Mucosa of stomach (tissue), 1 donor: Measurements from ENCODE around the gene ZCCHC17.

Source experiments
- H3K27me3 ChIP-seq: one replicate; pipeline ENCODE4 v1.7.0; 2013; ENCODE audit warnings: mild to moderate bottlenecking, low read length; ENCODE audit not compliant: control insufficient read depth, insufficient read depth
- H3K36me3 ChIP-seq: one replicate; pipeline ENCODE4 v1.7.0; 2013; ENCODE audit warnings: low read length; ENCODE audit not compliant: control insufficient read depth, insufficient read depth
- H3K4me1 ChIP-seq: one replicate; pipeline ENCODE4 v1.7.0; 2013; ENCODE audit warnings: mild to moderate bottlenecking, low read length; ENCODE audit not compliant: control insufficient read depth, insufficient read depth
- H3K4me3 ChIP-seq: one replicate; pipeline ENCODE4 v1.7.0; 2013; ENCODE audit warnings: low read length
- H3K9ac ChIP-seq: one replicate; pipeline ENCODE4 v1.7.0; 2013; ENCODE audit warnings: mild to moderate bottlenecking, low read length, moderate library complexity
- H3K9me3 ChIP-seq: one replicate; pipeline ENCODE4 v1.7.0; 2013; ENCODE audit warnings: mild to moderate bottlenecking, low read length, moderate library complexity; ENCODE audit not compliant: control insufficient read depth
- donor health status: Pancreatic carcinoma.

ZCCHC17 gene

GRCh38 chr1:31356427-31356826 is 59.6 kb downstream of the ZCCHC17 start:
- H3K36me3 ChIP-seq, result peaks cover 3% of the 10 kb centered on the region
- H3K9ac ChIP-seq, result no peak overlapping the region
- H3K4me1 ChIP-seq, result no peaks in the 10 kb centered on the region
- no peaks in the 10 kb centered on the region for H3K27me3 ChIP-seq
- H3K4me3 ChIP-seq, result no peak overlapping the region
- no peaks in the 10 kb centered on the region for H3K9me3 ChIP-seq

- Histone ChIP-seq H3K9me3 (no peaks in the 10 kb centered on the region), H3K4me1 (no peaks in the 10 kb centered on the region), H3K36me3 (no peaks in the 10 kb centered on the region), H3K9ac (no peak overlapping the region), H3K4me3 (no peak overlapping the region), H3K27me3 (no peaks in the 10 kb centered on the region)
These were observed 64.8 kb downstream of the ZCCHC17 start for GRCh38 chr1:31361607-31362006.

- H3K9ac ChIP-seq, result no peak overlapping the region
- H3K27me3 ChIP-seq, result no peaks in the 10 kb centered on the region
- no peaks in the 10 kb centered on the region for H3K36me3 ChIP-seq
- H3K4me1 ChIP-seq, result no peaks in the 10 kb centered on the region
- H3K4me3 ChIP-seq, result no peak overlapping the region
- no peaks in the 10 kb centered on the region for H3K9me3 ChIP-seq
These were observed 65.2 kb downstream of the ZCCHC17 start for GRCh38 chr1:31362032-31362431.

- Histone ChIP-seq H3K9ac (no peak overlapping the region), H3K4me1 (no peaks in the 10 kb centered on the region)
These were observed 67.9 kb downstream of the ZCCHC17 start for GRCh38 chr1:31364561-31365250.

GRCh38 chr1:31366796-31367195 is 70.0 kb downstream of the ZCCHC17 start:
- no peak overlapping the region for H3K9ac ChIP-seq
- no peaks in the 10 kb centered on the region for H3K36me3 ChIP-seq
- no peak overlapping the region for H3K4me3 ChIP-seq
- H3K4me1 ChIP-seq, result no peaks in the 10 kb centered on the region
- H3K9me3 ChIP-seq, result no peaks in the 10 kb centered on the region
- H3K27me3 ChIP-seq, result no peaks in the 10 kb centered on the region

More at GRCh38 chr1:31364561-31365250, 67.9 kb downstream of the ZCCHC17 start:
- Histone ChIP-seq H3K4me3 (no peak overlapping the region), H3K36me3 (no peaks in the 10 kb centered on the region), H3K9me3 (no peaks in the 10 kb centered on the region), H3K27me3 (no peaks in the 10 kb centered on the region)

- Histone ChIP-seq H3K36me3 (no peaks in the 10 kb centered on the region), H3K4me3 (no peak overlapping the region), H3K27me3 (no peaks in the 10 kb centered on the region), H3K9ac (no peak overlapping the region), H3K4me1 (peaks cover 9% of the 10 kb centered on the region), H3K9me3 (no peaks in the 10 kb centered on the region)
These were observed 71.8 kb downstream of the ZCCHC17 start for GRCh38 chr1:31368611-31369107.

- no peak overlapping the region for H3K4me3 ChIP-seq
- H3K4me1 ChIP-seq, result peaks cover 9% of the 10 kb centered on the region
- no peaks in the 10 kb centered on the region for H3K9me3 ChIP-seq
- no peak overlapping the region for H3K9ac ChIP-seq
- H3K36me3 ChIP-seq, result no peaks in the 10 kb centered on the region
- H3K27me3 ChIP-seq, result no peaks in the 10 kb centered on the region
These were observed 73.2 kb downstream of the ZCCHC17 start for GRCh38 chr1:31370021-31370420.

- Histone ChIP-seq H3K36me3 (no peaks in the 10 kb centered on the region), H3K27me3 (no peaks in the 10 kb centered on the region), H3K4me1 (peaks cover 9% of the 10 kb centered on the region), H3K4me3 (no peak overlapping the region), H3K9ac (no peak overlapping the region), H3K9me3 (no peaks in the 10 kb centered on the region)
These were observed 73.7 kb downstream of the ZCCHC17 start for GRCh38 chr1:31370565-31370964.

- Histone ChIP-seq H3K36me3 (no peaks in the 10 kb centered on the region), H3K9ac (no peak overlapping the region), H3K4me3 (no peak overlapping the region), H3K27me3 (no peaks in the 10 kb centered on the region), H3K9me3 (no peaks in the 10 kb centered on the region), H3K4me1 (peaks cover 9% of the 10 kb centered on the region)
These were observed 74.5 kb downstream of the ZCCHC17 start for GRCh38 chr1:31371121-31371959.

GRCh38 chr1:31372051-31372450 is 75.2 kb downstream of the ZCCHC17 start:
- Histone ChIP-seq H3K27me3 (no peaks in the 10 kb centered on the region), H3K9ac (no peak overlapping the region), H3K4me1 (peaks cover 9% of the 10 kb centered on the region), H3K36me3 (no peaks in the 10 kb centered on the region), H3K4me3 (no peak overlapping the region), H3K9me3 (no peaks in the 10 kb centered on the region)

- Histone ChIP-seq H3K4me1 (peaks cover 9% of the 10 kb centered on the region), H3K27me3 (no peaks in the 10 kb centered on the region)
These were observed 75.9 kb downstream of the ZCCHC17 start for GRCh38 chr1:31372751-31373055.

GRCh38 chr1:31373056-31373896 is 76.4 kb downstream of the ZCCHC17 start, which contains the start of gene FABP3:
Gene FABP3 (minus strand): TSS chr1:31373076. CDS start chr1:31373014, 62 bp downstream.
- H3K9ac ChIP-seq, result peak within 1 kb of the TSS; percentile 52
- peak within 1 kb of the TSS; percentile 31 for H3K4me3 ChIP-seq
- H3K4me1 ChIP-seq, result peaks cover 9% of the 10 kb centered on the region
- H3K27me3 ChIP-seq, result no peaks in the 10 kb centered on the region
- H3K9me3 ChIP-seq, result no peaks in the 10 kb centered on the region
- H3K36me3 ChIP-seq, result no peaks in the 10 kb centered on the region

More at GRCh38 chr1:31372751-31373055, 75.9 kb downstream of the ZCCHC17 start:
- Histone ChIP-seq H3K9me3 (no peaks in the 10 kb centered on the region), H3K36me3 (no peaks in the 10 kb centered on the region), H3K4me3 (no peak overlapping the region), H3K9ac (peak overlapping the region; percentile 52)
